Upper lobe of right lung (tissue), 1 donor: ENCODE data around the gene FILIP1. TPM values are rescaled to one million over a fixed set of nuclear protein-coding genes. Genes with fewer than 3 reads are reported as not detected.
"Not testable (repeated sequence)": the region's sequence is repeated elsewhere in the genome, so short reads cannot be mapped to it uniquely, and the experiment has no call there.

ENCODE experiments used
- ATAC-seq: fragments of 200-7000 bp; cut with Tn5 transposase; one replicate; pipeline ENCODE4 v1.9.1; 2020; ENCODE audit warnings: mild to moderate bottlenecking, moderate library complexity
- DNase-seq: peaks from one replicate; pipeline ENCODE4 v3.0.0-alpha.2; 2020
- H3K27ac ChIP-seq: fragments of 200-600 bp; one replicate; pipeline ENCODE4 v1.8.0; 2022
- H3K27me3 ChIP-seq: fragments of 200-600 bp; one replicate; pipeline ENCODE4 v1.8.0; 2022; ENCODE audit warnings: mild to moderate bottlenecking
- H3K36me3 ChIP-seq: fragments of 200-600 bp; one replicate; pipeline ENCODE4 v1.8.0; 2022
- H3K4me1 ChIP-seq: fragments of 200-600 bp; one replicate; pipeline ENCODE4 v1.8.0; 2022
- H3K4me3 ChIP-seq: fragments of 200-600 bp; one replicate; pipeline ENCODE4 v1.8.0; 2022; ENCODE audit warnings: mild to moderate bottlenecking
- H3K9me3 ChIP-seq: fragments of 200-600 bp; one replicate; pipeline ENCODE4 v1.8.0; 2022
- CTCF ChIP-seq: fragments of 200-600 bp; IDR thresholded peaks from one replicate; pipeline ENCODE4 v1.8.0; 2022; ENCODE audit warnings: antibody characterized with exemption
- intact Hi-C: fragments of 100-400 bp; cut with DNase I; formaldehyde crosslinking; loops from one replicate; pipeline ENCODE4 v1.11.0; 2022
- total RNA-seq: library from RNA; stranded (reverse); fragmentation: NEBNext Ultra II Directional; extraction: Animal tissue kit (Norgen Biotek cat#: 25700); gene quantifications from one replicate; pipeline ENCODE4 v1.2.1, GENCODE V29; 2021
- donor health status: DM: no; HTN: yes; CAD: no; lungs with severe emphysema.

FILIP1 gene
- total RNA-seq, 1 donor from 2014 or later = 21.6 TPM

DNA sequence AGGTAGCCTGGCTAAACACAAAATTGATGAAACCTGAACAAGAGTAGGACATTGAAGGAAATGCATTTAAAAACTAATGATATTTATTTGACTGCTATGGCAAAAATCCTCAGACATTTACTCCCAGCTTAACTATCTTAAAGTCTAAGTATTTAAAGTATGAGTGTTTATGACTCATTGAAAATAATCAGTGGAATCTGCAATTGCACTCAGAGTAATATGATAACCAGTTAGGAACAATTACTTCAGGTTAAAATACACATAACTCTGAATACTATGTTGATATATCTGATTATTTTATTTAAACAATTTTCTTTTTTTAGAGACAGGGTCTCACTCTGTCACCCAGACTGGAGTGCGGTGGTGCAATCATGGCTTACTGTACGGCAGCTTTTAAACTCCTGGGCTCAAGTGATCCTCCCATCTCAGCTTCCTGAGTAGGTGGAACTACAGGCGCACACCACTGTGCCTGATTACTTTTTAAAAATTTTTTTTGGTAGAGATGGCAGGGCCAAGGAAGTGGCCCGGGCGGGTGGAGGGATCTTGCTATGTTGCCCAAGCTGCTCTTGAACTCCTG, 43.9 kb downstream of the FILIP1 start:
- H3K36me3 ChIP-seq = no peaks in the 10 kb centered on the region
- no peaks in the 10 kb centered on the region for H3K27me3 ChIP-seq
- no peaks in the 10 kb centered on the region for H3K4me1 ChIP-seq
- no peaks in the 10 kb centered on the region for H3K9me3 ChIP-seq
- H3K4me3 ChIP-seq = no peak overlapping the region
- ATAC-seq (peak; percentile 61), DNase-seq (no peak)
- no peak overlapping the region for H3K27ac ChIP-seq
- TF ChIP-seq CTCF = no peak
- intact Hi-C loops = no loop called here

- no peaks in the 10 kb centered on the region for H3K9me3 ChIP-seq
- no peak for TF ChIP-seq CTCF
- no peak for ATAC-seq
These were observed 47.2 kb downstream of the FILIP1 start for GRCh38 chr6:75446241-75446880.

GRCh38 chr6:75445738-75446137, 47.9 kb downstream of the FILIP1 start:
- H3K27me3 ChIP-seq = no peaks in the 10 kb centered on the region
- no peak for ATAC-seq
- H3K4me3 ChIP-seq = no peak overlapping the region
- DNase-seq = no peak
- no peaks in the 10 kb centered on the region for H3K36me3 ChIP-seq
- no peak overlapping the region for H3K27ac ChIP-seq
- H3K4me1 ChIP-seq = no peaks in the 10 kb centered on the region
- intact Hi-C loops = no loop called here
- TF ChIP-seq CTCF = no peak
- H3K9me3 ChIP-seq = no peaks in the 10 kb centered on the region

More at GRCh38 chr6:75446241-75446880, 47.2 kb downstream of the FILIP1 start:
- no peak overlapping the region for H3K4me3 ChIP-seq
- no peaks in the 10 kb centered on the region for H3K27me3 ChIP-seq
- H3K27ac ChIP-seq = no peak overlapping the region
- H3K36me3 ChIP-seq = no peaks in the 10 kb centered on the region
- DNase-seq = no peak
- intact Hi-C loops = no loop called here
- H3K4me1 ChIP-seq = no peaks in the 10 kb centered on the region

- DNase-seq (no peak), ATAC-seq (no peak)
- H3K4me3 ChIP-seq = no peak overlapping the region
- no peak for TF ChIP-seq CTCF
- no peaks in the 10 kb centered on the region for H3K4me1 ChIP-seq
- no peaks in the 10 kb centered on the region for H3K27me3 ChIP-seq
- no peak overlapping the region for H3K27ac ChIP-seq
- intact Hi-C loops = no loop called here
- no peaks in the 10 kb centered on the region for H3K9me3 ChIP-seq
- no peaks in the 10 kb centered on the region for H3K36me3 ChIP-seq
These were observed 48.7 kb downstream of the FILIP1 start for GRCh38 chr6:75444899-75445298.

GRCh38 chr6:75441883-75442282, 51.7 kb downstream of the FILIP1 start:
- H3K36me3 ChIP-seq, DNase-seq, H3K4me3 ChIP-seq, ATAC-seq, H3K27ac ChIP-seq, H3K9me3 ChIP-seq, H3K27me3 ChIP-seq, intact Hi-C loops: not testable (repeated sequence)
- H3K4me1 ChIP-seq = peaks cover 14% of the 10 kb centered on the region

GRCh38 chr6:75441479-75441878, 52.1 kb downstream of the FILIP1 start:
- H3K4me1 ChIP-seq = peaks cover 14% of the 10 kb centered on the region
- H3K36me3 ChIP-seq, H3K9me3 ChIP-seq, H3K27me3 ChIP-seq, DNase-seq, H3K4me3 ChIP-seq, ATAC-seq, intact Hi-C loops, H3K27ac ChIP-seq: not testable (repeated sequence)
